GM15510 (cell line): ENCODE data around the gene ASZ1.

Experiments
- POLR2A ChIP-seq: IDR thresholded peaks from 3 replicates; pipeline ENCODE4 v1.6.1; 2011; ENCODE audit warnings: borderline replicate concordance; ENCODE audit not compliant: insufficient read length; ENCODE audit errors: extremely low read depth

ASZ1 gene

GRCh38 chr7:117427258-117427701 lies at the start of gene ASZ1:
Gene ASZ1, minus strand, starts transcription at chr7:117427493. Its CDS starts 33 bp downstream, at chr7:117427460.
- no peak for TF ChIP-seq POLR2A

GRCh38 chr7:117476557-117477215 lies 49.4 kb upstream of the ASZ1 start:
- no peak for TF ChIP-seq POLR2A

- no peak for TF ChIP-seq POLR2A
Observed at GRCh38 chr7:117472335-117472734, 45.0 kb upstream of the ASZ1 start.

GRCh38 chr7:117470777-117471176 lies 43.5 kb upstream of the ASZ1 start:
- no peak for TF ChIP-seq POLR2A

GRCh38 chr7:117468174-117468573 lies 40.9 kb upstream of the ASZ1 start:
- TF ChIP-seq POLR2A = no peak

GRCh38 chr7:117459735-117460134 lies 32.4 kb upstream of the ASZ1 start:
- TF ChIP-seq POLR2A = no peak

- TF ChIP-seq POLR2A = no peak
Observed at GRCh38 chr7:117458977-117459583, 31.8 kb upstream of the ASZ1 start.

GRCh38 chr7:117448655-117449054 lies 21.4 kb upstream of the ASZ1 start:
- no peak for TF ChIP-seq POLR2A

GRCh38 chr7:117446220-117446815 lies 19.0 kb upstream of the ASZ1 start:
- TF ChIP-seq POLR2A = no peak

- TF ChIP-seq POLR2A = no peak
Observed at GRCh38 chr7:117445206-117445605, 17.9 kb upstream of the ASZ1 start.

GRCh38 chr7:117444646-117445045 lies 17.4 kb upstream of the ASZ1 start:
- no peak for TF ChIP-seq POLR2A

- TF ChIP-seq POLR2A = no peak
Observed at GRCh38 chr7:117435475-117436043, 8.3 kb upstream of the ASZ1 start.

GRCh38 chr7:117424090-117424829 lies 3.0 kb downstream of the ASZ1 start:
- no peak for TF ChIP-seq POLR2A

- no peak for TF ChIP-seq POLR2A
Observed at GRCh38 chr7:117412946-117413559, 14.2 kb downstream of the ASZ1 start.
